Activated T-helper 1 cell treated with Interleukin-2 at 50 U/mL for 16 hours (primary cell): ENCODE results near the gene PNRC1.
"Not testable (repeated sequence)": the region's sequence is repeated elsewhere in the genome, so short reads cannot be mapped to it uniquely, and the experiment has no call there.

Experiments
- DNase-seq: peaks from one replicate; pipeline ENCODE4 v3.0.0-alpha.2; 2020; ENCODE audit warnings: low read depth

Gene PNRC1

GRCh38 chr6:89080281-89081128, at the start of gene PNRC1:
PNRC1 (plus strand) TSS chr6:89080751; CDS start chr6:89080895, 144 bp downstream.
- DNase-seq: peak; percentile 100

- DNase-seq: no peak
Measured at GRCh38 chr6:89032599-89032998, 48.0 kb upstream of the PNRC1 start.

GRCh38 chr6:89033461-89033860, 47.1 kb upstream of the PNRC1 start:
- DNase-seq: no peak

DNA sequence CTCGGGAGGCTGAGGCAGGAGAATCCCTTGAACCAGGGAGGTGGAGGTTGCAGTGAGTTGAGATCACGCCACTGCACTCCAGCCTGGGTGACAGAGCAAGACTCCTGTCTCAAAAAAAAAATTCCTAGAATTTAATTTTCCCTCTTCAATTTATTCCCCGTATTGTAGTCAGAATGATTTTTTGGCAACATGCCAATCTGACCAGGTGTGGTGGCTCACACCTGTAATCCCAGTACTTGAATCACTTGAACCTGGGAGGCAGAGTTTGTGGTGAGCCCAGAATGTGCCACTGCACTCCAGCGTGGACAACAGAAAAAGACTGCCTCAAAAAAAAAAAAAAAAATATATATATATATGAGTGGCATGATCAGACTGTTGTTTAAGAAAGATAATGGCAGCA, 46.4 kb upstream of the PNRC1 start:
- not testable (repeated sequence) for DNase-seq

DNA sequence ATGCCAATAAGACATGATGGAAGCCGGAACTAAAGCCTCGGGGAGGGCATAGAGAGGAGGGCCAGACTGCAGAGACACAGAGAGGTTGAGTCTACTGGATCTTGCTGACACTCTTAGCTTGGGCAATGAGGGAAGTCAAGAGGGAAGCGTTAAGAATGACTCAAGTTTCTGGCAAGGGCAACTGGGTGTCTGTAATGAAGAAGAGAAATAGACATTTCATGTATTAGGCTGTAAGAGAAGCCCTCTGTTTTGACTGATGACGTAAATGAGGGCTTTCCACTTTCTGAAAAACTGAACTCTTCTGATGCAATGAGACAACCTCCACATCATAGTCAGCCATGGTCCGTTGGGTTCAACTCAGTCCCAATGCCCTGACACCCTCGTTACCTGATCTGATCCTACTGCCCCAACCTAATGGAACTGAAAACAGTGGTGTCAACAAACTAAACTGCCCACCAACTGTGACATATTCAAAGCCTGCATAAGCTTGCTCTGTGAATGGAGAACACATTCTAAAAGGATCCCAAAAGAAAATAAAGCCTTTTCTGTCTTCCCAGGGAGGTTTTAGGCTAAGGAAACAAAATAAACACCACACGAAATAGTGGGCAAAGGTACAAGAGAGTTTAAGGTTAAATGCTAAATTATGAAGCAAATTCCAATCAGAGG, 45.8 kb upstream of the PNRC1 start:
- DNase-seq: no peak

DNA sequence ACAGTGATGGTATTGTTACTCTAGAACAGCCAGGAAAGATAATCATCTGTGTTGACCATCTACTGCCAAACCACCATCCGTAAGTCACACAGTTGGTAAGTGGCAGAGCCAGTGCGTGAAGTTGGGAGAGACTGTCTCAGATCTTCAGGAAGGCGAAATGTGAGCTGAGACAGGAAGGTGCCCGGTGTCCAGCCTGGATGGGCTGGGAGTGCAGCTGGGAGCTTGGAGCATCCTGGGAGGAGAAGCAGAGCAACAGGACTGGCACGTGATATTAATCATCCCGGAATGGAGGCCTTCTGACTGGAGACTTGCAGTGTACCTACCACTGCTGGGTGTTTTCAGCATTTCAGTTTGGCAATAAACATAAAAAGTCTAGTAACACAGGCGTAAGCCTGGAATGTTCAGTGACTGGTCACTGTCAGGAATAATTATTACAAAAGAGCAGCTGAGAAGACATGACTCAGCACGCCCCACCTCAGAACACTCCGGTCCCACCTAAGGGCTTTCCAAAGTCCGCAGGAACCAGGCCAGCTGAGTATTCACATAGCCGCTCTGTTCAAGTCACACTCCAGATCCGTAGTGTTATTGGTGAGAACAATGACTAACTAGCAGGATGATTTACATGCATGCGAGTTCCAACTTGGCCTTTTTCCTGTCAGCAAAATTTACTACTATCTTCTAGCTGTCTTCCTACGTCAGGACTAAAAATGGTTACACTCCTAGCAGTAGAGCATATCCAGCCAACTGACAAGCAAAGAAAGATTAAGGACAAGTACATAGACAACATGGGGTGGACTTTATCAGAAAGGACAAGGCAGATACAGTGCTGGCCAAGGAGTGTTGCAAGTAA, 45.1 kb upstream of the PNRC1 start:
- DNase-seq: no peak

GRCh38 chr6:89037141-89037900, 43.2 kb upstream of the PNRC1 start:
- DNase-seq: no peak

- not testable (repeated sequence) for DNase-seq
Measured at GRCh38 chr6:89037901-89038293, 42.7 kb upstream of the PNRC1 start.

DNA sequence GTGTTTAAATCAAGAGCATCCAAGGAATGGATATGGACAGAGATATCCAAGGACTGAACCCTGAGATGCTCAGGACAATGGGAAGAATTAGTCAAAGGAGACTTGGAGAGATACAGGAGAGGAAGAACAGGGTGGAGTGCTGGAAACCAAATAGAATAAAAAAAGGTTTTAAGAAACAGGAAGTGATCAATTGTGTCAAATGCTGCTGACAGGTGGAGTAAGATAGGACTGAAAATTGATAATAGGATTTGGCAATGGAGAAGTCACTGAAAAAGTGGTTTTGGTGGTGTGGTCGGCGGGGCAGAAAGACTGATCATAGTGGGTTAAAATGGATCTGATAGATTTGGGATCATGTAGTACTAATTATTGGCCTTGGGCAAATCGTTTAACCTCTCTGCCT, 37.9 kb upstream of the PNRC1 start:
- DNase-seq: no peak

- DNase-seq: no peak
Measured at GRCh38 chr6:89044328-89045010, 36.1 kb upstream of the PNRC1 start.

- DNase-seq: no peak
Measured at GRCh38 chr6:89045011-89045387, 35.6 kb upstream of the PNRC1 start.

DNA sequence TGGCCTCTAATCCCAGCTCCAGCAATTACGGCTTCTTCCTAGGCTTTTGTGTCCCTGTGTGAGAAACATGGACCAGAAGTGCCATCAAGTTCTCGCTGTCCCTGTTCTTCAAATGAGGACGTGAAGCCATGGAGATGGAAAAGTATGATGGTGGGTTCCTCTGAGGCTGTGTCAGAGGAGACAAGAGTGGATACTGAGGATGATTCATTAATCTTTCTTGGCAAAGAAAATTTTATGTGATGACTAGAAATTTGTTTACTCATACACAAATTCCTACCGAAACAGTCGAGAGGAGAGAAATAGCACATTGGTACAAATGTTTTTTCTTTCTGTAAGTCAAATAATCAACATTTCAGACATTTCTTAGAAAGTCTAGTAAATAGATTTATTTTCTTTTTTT, 35.0 kb upstream of the PNRC1 start:
- DNase-seq: no peak

DNA sequence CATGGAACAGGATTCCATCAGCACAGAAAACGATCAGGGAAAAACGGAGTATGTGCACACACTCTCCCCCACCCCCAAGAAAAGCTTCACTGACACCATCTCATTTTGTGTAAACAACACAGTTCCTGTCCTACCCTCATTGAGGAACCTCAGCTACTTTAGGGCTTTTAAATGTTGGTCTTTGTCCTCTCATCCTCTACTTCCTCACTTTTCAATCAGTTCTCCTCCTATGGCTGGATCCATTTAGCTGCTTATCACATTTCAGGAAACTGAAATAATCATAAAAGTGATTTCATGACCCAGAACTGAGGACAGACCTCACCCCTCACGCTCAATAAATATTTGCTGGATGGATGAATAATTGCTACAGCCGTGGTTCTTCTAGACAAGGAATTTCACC, 33.1 kb upstream of the PNRC1 start:
- no peak for DNase-seq

DNA sequence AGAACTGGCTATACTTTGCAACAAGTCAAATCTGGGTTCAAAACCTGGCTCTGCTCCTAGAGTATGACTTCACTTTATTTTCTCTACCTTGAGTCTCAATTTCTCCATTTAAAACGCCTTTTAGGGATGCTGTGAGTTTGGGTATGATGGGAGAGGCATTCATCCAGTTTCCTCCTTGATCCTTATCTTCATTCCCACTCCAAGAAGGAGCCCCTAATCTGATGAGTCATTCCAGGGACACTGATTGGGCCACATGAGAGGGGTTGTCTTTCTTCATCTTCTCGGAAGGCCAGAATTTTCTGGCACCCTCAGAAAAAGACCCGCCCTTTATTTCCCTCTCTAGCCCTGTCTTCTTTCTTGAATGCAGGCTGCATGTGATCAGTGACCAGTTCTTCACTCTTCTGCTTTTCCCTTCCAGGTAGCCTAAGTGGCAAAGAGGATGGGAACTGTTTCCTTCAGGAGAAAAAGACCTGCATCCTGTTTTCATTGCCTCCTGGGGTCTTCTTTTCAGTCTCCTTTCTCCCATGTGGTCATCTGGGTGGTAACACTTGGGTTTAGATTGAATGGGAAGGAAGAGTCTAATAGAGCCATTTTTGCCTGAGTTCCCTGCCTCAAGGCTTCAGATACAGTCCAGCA, 32.1 kb upstream of the PNRC1 start:
- no peak for DNase-seq

DNA sequence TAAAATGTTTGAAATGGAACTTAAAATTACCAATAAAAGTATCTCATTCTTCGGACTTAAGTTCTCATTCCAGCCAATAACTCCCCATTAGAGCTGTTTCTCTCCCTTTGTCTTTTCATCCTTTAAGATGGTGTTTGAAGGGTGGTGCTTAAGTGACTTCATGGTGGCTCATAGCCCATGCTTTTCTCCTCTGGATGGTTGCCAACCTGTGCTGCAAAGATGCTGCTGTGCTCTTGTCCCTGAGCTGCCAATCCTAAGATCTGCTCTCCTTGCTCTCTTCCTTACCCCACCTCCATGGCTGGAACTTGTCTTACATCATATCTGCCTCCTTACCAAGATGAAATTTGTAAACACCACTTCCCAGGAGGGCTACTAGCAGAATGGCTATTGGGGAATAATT, 31.6 kb upstream of the PNRC1 start:
- no peak for DNase-seq

DNA sequence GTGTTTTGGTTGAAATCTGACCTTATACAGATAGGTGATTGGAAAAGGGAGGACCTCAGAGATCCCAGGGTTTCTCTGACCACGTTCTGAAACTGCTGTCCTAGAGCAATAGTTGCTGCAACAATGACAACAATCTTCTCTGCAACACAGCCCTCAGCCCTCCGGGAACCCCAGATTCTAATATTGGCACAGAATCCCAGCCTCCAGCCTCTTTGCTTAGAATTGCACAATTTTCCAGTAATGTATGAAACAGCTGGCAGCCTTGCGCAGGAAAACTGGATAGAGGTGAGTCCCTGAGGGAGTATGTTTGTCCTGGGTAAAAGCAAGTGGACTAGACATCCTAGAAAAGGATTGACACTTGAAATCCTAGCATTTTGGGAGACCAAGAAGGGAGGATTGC, 30.4 kb upstream of the PNRC1 start:
- no peak for DNase-seq

DNA sequence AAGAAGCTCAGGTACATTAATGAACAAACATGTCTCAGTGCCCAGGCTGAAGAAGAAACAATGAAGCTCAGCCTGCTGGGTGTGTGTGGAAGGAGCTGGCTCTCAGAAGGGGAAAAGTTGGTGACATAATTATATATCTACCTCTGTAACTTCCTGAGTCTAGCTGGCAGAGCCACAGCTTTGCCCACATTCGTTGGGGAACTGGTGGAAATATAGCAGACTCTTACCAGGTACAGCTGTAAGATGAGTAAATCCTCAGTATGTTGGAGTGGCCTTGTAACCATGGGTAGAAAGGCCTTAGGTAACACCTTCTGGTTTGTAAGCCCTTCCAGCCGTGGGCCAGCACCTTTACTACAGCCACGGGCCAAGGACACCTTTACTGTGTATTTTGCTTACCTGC, 29.9 kb upstream of the PNRC1 start:
- no peak for DNase-seq

DNA sequence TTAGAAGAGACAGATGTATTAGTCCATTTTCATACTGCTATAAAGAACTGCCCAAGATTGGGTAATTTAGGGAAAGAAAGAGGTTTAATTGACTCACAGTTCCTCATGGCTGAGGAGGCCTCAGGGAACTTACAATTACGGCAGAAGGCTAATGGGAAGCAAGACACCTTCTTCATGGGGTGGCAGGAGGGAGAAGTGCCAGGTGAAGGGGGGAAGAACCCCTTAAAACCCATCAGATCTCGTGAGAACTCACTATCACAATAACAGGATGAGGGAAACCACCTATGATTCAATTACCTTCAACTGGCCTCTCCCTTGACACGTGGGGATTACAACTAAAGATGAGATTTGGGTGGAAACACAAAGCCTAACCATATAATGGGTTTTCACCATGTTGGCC, 28.9 kb upstream of the PNRC1 start:
- no peak for DNase-seq

GRCh38 chr6:89054208-89054607, 26.3 kb upstream of the PNRC1 start:
- DNase-seq: no peak

DNA sequence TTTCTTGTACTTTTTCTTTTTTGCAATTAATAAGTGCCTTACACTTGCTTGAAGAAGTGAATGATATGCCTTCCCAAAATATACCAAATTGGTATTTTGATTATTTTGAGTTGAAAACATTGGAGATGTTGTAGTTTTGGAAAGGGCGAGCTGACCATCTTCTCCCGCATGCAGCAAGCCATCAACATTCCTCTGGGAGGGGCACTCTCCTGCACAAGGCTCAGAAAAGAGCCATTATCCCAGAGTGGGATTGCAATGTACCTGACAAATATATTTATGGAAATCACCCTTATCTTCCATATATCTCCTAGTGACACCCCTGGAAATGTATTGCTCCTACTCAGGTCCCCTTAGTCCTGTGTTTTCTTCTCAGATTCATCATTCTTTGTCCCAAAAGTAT, 22.8 kb upstream of the PNRC1 start:
- no peak for DNase-seq

GRCh38 chr6:89058627-89059026, 21.9 kb upstream of the PNRC1 start:
- DNase-seq: no peak
